GM18520 (cell line): ENCODE measurements around the gene KIAA1328.

ENCODE experiments used
- ATAC-seq: cut with Tn5 transposase; IDR thresholded peaks from one replicate; pipeline ENCODE4 v1.9.1; 2021; ENCODE audit not compliant: unreplicated experiment

Gene KIAA1328

GRCh38 chr18:37249171-37249886, 420.4 kb downstream of the KIAA1328 start:
- ATAC-seq: no peak

GRCh38 chr18:37249895-37250618, 421.1 kb downstream of the KIAA1328 start:
- ATAC-seq: no peak

GRCh38 chr18:37251679-37252078, 422.8 kb downstream of the KIAA1328 start:
- ATAC-seq: no peak

- ATAC-seq: no peak
Measured at GRCh38 chr18:37252342-37252741, 423.4 kb downstream of the KIAA1328 start.

- ATAC-seq: no peak
Measured at GRCh38 chr18:37252854-37253393, 424.0 kb downstream of the KIAA1328 start.

- no peak for ATAC-seq
Measured at GRCh38 chr18:37253394-37254235, 424.7 kb downstream of the KIAA1328 start.

GRCh38 chr18:37254236-37254754, 425.4 kb downstream of the KIAA1328 start:
- ATAC-seq: no peak

GRCh38 chr18:37254973-37255372, 426.0 kb downstream of the KIAA1328 start:
- no peak for ATAC-seq

GRCh38 chr18:37258131-37258530, 429.2 kb downstream of the KIAA1328 start:
- no peak for ATAC-seq

GRCh38 chr18:37258819-37259218, 429.9 kb downstream of the KIAA1328 start:
- ATAC-seq: no peak

GRCh38 chr18:37259711-37260110, 430.8 kb downstream of the KIAA1328 start:
- no peak for ATAC-seq

GRCh38 chr18:37260367-37261093, 431.6 kb downstream of the KIAA1328 start:
- ATAC-seq: no peak

GRCh38 chr18:37261246-37261840, 432.4 kb downstream of the KIAA1328 start:
- ATAC-seq: no peak

- ATAC-seq: no peak
Measured at GRCh38 chr18:37261988-37262387, 433.1 kb downstream of the KIAA1328 start.

- ATAC-seq: no peak
Measured at GRCh38 chr18:37264956-37265355, 436.0 kb downstream of the KIAA1328 start.

GRCh38 chr18:37265382-37265781, 436.5 kb downstream of the KIAA1328 start:
- no peak for ATAC-seq

GRCh38 chr18:37266290-37266689, 437.4 kb downstream of the KIAA1328 start:
- ATAC-seq: no peak

- ATAC-seq: no peak
Measured at GRCh38 chr18:37270038-37270665, 441.2 kb downstream of the KIAA1328 start.

GRCh38 chr18:37270666-37271052, 441.7 kb downstream of the KIAA1328 start:
- ATAC-seq: no peak

- no peak for ATAC-seq
Measured at GRCh38 chr18:37272226-37272625, 443.3 kb downstream of the KIAA1328 start.
